Stimulated activated CD8-positive, alpha-beta memory T cell treated with anti-CD3 and anti-CD28 coated beads, Interleukin-4, amount 100 ng/mL, for 48 hours (primary cell): ENCODE data around the gene PCP2.

Source experiments
- DNase-seq: peaks from one replicate; pipeline ENCODE4 v3.0.0-alpha.2; 2020

The PCP2 gene

DNA sequence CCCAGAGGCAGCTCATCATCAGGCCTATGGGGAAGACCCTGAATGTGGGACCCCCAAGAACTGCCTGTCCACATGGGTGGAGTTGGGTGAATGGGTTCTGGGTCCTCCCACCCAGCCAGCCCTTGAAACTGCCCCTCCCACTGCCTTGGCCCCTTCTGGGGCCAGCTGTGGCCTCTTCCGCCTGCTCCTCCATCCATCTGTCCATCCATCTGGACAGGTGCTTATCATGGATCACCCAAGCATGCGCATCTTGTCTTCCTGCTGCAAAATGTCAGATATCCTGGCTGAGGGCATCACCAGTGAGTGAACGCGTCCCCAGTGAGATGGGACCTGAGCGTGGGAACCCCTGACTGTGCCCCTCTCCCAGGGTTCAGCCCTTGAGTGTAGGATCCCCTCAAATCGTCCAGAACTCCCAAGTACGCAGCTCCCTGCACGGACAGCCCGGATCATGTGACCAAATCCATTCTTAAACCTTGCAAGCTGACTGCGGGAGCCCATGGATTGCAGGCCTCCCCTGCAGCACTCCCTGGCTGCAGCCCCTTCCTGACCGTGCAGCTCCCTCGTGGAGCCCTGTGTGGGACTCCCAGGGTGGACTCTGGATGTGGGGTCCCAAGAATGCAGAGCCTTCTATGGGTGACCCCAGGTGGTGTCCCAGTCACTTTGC, 5.4 kb upstream of the PCP2 start:
- DNase-seq: no peak

DNA sequence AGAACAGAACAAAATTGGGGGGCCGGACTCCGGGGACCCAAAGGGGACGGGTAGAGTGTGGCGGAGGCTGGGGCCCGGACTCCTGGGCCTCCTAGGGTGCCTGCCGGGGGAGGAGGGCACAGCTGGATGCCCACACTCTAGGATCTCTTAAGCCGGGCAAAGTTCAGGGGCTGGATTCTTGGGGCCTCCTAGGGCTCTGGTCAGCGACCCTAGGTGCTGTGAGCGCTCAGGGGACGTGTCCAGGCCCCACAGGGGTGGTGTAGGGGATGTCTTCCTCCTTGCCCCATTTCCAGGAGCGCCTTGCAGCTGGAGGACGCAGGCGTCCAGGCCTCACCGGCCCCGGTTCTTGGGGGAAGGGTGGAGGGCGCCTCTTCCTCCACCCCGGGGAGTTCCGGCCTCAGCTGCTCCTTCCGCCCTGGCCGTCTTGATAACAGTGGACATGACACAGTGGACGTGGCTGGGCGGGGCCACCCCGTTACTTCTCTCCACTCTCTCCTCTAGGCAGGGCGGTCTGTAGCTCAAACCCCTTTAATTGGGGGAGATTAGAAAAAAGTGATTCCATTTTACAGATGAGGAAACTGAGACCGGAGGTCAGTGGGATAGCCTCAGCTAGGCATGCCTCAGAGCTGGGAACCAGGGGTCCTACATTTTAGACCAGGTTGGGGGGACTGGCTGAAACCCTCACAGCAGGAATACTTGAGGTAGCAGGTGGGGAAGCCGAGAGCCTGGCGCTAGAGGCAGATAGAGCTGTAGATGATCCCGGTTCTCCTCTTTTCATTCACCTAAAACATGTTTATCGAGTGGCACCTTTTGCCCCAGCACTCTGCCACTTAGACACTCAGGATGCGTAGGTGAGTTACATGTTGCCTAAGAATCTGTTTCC, 4.1 kb upstream of the PCP2 start:
- peak; percentile 39 for DNase-seq

DNA sequence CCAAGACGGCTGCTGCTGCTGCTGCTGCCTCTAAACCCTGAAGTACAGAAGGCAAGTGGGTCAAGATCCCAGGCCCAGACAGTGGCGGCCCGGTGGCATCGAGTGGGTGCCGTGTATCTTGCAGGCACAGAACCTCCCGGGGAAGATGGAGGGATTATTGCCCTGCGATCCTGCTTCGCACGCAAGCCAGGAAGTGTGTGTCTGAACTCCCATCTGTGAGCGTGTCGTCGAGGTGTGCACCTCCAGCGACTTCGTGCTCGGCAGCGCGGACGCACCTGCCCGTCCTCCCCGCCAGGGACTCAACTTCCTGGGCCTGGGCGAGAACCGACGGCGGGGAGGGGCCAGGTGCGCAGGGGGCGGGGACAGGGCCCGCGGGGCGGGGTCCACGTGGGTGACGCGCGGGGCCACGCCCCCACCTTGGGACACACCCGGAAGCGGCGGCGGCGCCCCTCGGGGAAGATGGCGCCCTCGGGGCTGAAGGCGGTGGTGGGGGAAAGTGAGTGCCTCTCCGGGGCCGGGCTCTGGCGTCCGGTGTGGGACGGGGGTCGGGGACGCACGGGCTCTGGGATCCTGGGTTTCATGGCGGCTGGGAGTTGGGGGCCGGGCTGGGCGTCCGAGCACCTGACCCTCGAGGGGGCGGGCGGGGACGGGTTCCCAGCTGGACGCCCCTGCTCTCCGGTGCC, 3.3 kb upstream of the PCP2 start, which contains the start of gene STXBP2:
Gene STXBP2 (plus strand): TSS at position 420 of the 683 bp plus-strand sequence. CDS start 40 bp downstream, at position 460.
- DNase-seq: peak; percentile 93

DNA sequence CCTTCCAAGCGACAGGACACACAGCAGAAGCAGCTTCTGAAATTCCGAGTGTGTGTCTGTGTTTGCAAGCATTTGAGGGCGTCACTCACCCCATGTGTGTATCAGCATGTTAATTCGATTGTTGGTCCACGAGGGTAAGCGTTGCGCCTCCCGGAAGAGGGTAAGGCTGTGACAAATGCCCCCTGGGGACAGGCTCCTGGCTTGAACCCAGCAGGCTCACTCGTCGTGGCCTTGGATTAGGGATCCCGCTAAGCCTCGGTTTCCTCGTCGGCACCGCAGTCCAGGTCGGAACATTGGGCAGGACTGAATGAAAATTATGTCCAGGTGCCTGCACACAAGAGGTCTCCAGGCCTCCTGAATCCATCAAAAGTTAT, 2.8 kb upstream of the PCP2 start:
- no peak for DNase-seq

DNA sequence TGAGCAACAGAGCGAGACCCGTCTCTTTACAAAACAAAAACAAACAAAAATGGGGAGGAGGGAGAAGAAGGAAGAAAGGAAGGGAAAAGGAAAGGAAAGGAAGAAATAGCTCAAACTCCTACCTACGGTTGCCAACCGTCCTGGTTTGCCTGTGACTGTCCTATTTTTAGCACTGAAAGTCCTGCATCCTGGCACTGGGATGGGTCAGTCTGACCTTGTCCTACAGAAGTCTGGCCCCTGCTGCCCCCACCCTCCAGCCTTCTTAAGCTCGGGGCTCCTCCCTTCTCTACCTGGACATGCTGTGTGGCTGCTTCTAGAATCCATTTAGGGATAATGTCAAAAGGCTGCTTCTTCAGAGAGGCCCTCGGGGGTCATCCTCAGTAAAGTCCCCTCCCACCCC, 2.2 kb upstream of the PCP2 start:
- no peak for DNase-seq

DNA sequence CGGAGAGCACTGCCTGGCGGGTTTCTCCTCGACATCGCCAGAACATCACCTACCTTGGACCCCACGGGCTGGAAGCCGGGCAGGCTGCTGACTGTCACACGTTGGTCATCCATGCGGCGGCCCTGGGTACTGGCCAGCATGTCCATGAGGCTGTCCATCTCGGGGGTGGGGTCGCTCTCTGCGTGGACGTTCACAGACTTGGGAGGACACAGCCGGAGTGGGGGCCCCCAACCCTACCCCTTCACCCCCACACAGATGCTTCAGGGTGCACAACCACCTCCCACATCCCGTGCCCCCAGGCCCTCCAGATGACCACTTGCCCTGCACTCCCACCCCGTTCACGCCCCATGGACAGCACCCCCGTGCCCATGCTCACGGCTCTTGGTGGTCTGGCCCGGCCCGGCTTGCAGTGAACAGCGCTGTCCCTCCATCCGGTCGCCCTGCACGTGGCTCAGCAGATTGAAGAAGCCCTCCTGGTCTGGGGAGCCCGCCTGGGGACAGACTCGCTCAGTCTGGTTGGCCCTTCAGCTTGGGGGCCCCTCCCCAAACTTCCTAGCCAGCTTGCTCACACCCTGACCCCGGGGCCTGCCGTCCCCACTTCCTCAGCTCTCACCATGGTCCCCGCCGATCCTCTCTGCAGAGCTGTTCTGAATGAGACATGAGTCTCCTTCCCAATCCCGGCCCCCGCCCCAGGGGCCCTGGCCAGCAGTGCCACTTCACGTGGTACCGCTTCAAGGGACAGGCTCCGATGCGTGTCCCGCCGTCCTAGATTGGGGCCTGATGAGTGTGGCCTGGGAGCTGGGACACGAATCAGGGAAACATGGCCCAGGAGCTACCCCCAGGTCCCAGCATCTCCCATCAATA, 947 bp downstream of the PCP2 start:
- DNase-seq: no peak

DNA sequence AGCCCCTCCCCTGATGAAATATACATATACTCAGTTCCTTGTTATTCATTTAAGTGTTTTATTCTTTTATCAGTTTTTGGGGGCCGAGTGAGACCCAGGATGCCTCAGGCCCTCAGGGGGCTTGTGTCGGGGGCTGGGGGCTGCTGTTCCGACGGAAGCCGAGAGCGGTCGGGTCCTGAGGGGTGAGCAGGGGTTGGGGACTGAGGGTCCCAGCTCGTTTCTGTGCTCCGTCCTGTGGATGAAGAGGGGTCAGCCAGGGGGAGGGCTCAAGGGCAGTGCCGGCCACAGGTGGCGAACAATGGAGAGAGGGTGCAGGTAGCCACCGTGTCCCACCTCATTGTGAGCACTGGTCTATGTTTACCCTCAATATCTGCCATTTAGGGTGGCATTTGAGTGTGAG, 1.9 kb downstream of the PCP2 start:
- DNase-seq: no peak

DNA sequence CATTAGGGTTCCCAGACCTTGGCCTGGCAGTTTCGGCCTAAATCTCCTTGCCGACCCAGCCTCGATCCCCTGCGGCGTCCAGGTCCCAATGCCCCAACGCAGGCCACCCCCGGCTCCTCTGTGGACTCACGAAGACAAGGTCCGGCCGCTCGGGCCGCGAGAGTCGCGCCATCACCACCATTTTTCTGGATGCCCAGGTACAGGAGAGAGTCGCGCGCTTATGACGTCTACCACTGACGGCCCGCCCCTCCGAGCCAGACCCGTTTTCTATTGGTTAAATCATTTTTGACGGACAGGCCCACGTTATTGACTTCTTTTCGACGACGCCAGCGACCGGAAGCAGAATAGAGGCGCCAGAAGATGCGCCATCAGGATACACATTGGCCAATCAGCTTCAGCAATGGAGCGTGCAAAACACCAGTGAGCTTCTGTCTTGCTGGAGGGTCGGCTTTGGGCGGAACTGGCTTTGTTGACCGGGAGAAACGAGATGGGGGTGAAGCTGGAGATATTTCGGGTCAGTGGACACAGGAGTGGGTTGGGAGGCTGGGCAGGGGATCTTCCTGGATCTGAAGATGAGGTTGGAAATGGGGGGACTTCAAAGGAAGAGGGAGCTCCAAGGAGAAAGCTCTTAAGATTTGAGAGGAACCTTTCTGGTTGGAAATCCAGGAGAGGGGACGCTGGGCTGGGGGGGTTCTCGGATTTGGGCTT, 4.0 kb downstream of the PCP2 start, which contains the start of the genes PET100 and XAB2:
Gene PET100 (plus strand): TSS at position 447 of the 708 bp plus-strand sequence. CDS start 41 bp downstream, at position 488.
Gene XAB2 (minus strand): TSS at position 199 of the 708 bp plus-strand sequence. CDS start 18 bp downstream, at position 181.
- DNase-seq: peak; percentile 94

DNA sequence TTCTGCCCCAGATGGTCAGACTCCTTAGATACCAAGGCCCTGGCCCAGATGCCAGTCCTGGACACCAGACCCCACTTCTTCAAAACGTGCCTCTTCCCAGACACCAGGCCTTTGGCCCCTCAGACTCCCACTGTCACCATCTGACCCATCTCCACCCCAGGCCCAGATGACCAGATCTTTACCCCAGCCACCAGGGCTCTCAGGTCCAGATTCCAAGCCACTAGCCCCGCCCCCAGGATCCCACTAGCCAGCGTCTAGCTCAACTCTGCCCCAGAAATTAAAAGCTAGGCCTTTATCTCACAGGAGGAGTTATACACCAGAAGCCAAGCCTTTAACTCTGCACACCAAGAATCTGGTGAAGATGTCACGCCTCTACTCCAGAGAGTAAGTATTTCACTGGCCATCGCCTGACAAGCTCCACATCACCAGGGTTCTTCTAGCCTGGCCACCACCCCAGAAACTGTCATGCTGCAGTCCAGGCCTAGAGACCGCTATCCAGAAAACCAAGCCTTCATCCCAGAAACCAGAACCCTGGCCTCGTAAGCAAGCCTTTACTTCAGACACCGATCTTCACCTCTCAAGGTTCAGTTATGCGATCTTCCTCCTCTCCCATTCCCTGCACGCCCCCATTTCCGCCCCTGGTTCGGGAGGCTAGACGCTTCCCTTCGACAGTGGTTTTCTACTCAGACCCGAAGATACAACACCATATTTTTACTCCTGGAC, 4.8 kb downstream of the PCP2 start:
- DNase-seq: no peak

DNA sequence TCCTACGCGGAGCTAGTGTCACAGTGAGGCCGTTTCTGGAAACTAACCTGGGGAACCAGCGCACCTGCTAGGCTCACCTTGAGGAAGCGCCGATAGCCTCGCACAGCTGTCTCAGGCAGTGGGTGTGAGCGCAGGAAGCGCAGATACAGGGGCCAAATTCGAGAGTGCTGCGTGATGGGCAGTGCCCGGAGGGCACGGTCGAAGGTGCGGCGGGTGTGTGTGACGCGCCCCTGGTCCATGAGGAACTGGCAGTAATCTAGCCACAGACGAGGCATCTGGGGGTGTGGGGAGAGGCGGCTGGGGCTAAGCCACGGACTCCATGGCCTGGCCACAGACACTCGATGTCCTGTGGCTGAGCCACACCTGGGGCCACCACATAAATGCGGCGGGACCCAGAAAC, 6.4 kb downstream of the PCP2 start:
- no peak for DNase-seq

DNA sequence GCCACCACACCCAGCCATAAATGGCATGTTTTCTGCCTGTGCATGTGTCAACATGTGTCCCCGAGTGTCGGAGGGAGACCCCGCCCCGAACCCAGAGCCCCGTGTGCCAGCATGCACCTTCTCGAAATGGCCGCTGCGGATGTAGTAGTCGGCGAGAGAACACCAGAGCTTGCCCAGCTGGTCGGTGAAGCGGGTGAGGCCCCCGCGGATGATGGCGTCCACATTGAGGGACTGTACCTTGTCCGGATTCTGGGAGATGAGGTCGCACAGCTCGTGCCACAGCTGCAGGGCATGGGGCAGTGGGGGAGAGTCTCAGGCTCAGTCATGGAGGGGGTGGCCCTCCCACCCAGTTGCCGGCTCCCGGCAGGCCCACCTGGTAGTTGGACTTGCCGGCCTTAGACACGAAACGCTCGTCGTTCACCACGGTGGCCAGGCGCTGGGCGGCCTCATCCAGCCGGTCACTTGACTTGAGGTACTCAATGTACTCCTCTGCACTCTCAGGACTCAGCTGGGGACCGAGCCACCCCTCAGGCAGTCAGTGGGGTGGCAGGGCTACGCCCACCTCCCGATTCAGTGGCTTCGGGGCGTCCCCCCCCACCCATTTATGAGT, 7.7 kb downstream of the PCP2 start:
- no peak for DNase-seq

DNA sequence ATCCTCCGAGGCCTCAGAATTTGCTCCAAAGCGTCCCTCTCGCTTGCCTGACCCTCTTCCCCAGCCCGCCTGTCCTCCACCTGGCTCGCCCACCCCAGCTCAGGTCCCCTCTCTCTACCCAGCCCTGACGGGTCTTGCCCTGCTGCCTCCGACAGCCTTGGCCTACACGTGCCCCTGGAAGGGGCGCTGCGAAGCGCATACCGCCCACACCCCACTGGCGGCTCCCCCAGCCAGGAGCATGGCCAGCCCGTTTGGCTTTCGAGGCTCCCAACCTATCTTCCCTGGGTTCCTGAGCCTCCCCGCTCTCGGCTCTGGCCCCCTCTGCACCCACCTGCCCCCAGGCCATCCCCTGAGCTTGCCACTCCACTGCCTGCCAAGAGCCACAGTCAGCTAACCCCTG, 8.7 kb downstream of the PCP2 start:
- no peak for DNase-seq

DNA sequence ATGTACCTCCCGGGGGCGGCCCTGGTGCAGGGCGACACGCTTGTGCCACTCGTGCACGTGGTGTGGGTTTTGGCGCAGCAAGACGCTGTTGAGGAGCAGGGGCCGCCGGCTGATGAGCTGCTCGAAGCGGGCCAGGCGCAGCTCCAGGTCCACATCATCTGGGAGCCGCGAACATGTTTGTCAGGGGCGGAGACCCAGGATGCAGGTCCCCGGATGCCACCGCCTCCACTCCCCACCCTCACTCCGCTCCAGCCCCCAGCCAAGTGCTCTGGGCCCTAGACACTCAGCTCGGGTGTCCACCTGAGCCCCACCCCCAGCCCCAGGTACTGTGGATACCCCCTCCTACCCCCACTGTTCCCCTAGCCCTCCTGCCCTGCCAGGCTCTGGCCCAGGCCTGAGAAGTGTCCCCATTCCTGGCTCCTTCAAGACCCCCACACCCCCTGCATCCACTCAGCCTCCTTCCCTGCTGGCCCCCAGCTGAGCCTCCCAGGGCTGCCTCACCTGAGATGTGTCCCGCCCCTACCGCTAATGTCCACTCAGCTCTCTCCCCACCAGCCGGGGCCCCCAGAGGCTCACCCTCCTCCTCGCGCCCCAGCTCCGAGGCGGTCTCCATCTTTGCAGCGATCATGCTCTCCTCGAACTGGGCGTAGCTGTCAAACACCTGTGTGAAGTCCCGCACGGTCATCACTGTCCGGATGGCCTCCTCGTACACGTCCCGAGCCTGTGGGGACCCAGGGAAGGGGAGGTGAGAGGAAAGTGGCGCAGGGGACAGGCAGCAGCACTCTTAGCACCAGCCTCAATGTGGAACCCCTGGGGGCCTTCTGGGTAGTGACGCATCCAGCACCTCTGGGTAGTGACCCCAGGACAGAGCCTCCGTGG, 9.6 kb downstream of the PCP2 start:
- DNase-seq: no peak

DNA sequence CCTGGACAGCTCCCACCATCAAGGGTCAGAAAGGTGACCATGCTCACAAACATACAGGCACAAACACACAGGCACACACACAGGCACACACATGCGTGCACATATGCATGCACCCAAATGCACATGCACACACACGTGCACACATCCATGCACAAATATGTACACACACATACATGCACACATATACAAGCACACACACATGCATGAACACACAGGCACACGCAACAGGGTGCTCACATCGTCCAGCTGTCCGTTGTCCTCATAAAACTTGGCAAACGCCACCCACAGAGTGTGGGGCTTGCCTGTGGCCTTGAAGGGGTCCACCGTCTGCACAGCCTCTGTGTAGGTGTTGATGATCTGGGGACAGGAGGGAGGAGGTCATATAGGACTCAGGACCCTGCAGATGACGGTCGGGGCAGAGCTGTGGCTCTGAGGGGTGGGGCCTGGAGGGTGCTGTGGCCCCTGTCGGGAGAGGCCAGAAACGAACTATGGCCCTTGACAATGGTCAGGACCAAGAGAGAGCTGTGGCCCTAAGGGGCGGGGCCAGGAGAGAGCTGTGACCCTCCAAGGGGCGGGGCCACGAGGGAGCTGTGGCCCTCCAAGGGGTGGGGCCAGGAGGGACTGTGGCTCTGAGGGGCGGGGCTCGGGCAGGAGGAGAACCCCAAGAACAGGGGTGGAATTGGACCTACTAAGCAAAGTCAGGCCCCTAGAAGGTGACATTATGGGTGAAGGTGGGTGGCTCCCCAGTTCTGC, 10.4 kb downstream of the PCP2 start:
- peak; percentile 45 for DNase-seq

DNA sequence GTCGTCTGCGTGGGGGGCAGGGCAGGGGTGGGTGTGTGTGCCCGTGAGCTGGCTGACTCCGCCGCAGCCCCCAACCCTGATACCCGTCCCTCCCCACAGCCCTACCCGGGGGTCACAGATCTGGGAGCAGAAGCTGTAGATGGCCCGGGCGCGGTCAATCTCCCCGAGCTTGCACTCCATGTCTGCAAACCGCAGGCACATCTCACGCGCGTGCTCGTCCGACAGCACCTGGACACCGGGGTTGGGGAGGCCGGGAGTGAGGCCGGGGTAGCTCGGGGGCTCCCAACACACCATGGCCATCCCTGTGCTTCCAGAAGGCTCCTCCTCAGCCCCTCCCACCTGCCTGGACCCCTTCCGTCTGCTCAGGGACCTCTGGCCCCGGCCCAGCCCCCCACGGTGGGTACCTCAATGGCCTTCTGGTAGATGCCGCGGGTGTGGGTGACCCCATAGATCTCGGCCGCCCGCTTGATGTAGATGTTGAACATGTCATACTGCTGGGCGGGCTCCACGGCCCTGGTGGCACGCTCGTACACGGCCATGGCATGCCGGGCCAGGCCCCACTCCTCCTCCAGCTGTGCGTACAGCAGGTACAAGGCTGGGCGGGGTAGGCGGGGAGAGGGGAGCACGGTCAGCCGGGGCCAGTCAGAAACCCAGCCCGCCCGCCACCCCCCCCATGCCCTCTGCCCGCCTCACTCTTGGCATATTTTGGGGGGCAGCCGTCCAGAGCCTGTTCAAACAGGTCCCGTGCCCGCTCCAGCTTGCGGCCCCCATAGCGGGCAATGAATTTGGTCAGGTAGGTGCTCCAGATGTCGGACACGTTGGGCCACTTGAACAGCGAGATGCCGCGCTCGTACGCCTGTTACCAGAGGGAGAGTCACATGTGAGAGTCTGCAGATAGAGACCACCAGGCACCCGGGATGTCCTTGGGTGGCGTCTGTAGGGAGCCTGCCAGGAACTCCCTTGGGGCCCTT, 12.8 kb downstream of the PCP2 start:
- no peak for DNase-seq

DNA sequence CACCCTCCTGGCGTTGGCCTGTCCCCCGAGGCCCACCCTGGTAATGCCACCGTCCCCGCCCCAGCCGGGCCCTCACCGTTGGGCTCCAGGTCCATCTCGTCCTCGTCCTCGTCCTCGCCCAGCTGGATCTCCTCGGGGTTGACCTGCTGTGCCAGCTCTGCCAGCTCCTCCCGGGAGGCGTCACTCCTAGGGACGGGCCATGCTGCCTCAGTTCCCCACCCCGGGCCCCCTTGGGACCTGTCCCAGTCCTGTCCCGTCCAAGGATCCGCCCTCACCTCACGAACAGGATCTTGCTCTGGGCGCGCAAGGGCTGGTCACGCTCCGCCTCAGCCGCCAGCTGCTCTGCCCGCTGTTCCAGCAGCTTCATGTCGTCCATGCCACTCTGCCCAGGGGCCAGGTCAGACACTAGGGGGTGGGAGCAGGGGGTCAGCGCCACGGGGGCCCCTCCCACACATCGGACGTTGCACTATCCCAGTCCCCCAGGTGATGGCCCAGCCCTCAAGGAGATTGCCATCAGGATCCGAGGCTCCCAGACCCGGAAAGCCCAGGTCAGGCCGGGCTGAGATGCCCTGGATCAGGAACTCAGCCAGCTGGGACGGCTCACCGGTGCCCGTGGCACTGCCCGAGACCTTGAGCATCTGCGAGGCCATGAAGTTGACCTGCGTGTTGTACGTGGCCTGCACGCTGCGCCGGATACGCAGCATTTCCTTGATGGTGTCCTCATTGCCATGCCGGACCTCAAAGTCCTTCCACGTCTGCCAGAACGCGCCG, 13.7 kb downstream of the PCP2 start:
- DNase-seq: no peak
